Metanephros (tissue), 1 donor: ENCODE data around the gene TUBB1. TPM values are rescaled to one million over a fixed set of nuclear protein-coding genes. Genes with fewer than 3 reads are reported as not detected.

Experiments used
- total RNA-seq: library from RNA; depleted of rRNA; stranded (reverse); fragments of >200 nt; gene quantifications from one replicate; pipeline ENCODE4 v1.2.3, GENCODE V29; 2014

TUBB1 gene
- 5.8 TPM for total RNA-seq

DNA sequence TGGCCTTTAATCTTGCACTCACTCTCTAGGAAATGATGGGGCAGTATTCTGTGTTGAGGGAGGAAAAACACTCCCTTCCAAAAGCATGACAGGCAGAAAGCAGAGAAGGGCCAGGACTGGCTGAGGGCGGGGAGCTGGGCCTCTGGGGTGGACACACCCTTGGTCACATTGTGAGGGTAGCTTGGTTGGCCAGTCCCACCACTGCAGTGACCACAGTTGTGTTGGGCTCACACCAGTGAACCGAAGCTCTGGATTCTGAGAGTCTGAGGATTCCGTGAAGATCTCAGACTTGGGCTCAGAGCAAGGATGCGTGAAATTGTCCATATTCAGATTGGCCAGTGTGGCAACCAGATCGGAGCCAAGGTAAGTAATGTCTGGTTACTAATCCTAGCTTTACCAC is at the start of gene TUBB1:
TSS of gene TUBB1 (plus strand) at position 213 of the 400 bp plus-strand sequence. CDS start at position 307, 94 bp downstream.

DNA sequence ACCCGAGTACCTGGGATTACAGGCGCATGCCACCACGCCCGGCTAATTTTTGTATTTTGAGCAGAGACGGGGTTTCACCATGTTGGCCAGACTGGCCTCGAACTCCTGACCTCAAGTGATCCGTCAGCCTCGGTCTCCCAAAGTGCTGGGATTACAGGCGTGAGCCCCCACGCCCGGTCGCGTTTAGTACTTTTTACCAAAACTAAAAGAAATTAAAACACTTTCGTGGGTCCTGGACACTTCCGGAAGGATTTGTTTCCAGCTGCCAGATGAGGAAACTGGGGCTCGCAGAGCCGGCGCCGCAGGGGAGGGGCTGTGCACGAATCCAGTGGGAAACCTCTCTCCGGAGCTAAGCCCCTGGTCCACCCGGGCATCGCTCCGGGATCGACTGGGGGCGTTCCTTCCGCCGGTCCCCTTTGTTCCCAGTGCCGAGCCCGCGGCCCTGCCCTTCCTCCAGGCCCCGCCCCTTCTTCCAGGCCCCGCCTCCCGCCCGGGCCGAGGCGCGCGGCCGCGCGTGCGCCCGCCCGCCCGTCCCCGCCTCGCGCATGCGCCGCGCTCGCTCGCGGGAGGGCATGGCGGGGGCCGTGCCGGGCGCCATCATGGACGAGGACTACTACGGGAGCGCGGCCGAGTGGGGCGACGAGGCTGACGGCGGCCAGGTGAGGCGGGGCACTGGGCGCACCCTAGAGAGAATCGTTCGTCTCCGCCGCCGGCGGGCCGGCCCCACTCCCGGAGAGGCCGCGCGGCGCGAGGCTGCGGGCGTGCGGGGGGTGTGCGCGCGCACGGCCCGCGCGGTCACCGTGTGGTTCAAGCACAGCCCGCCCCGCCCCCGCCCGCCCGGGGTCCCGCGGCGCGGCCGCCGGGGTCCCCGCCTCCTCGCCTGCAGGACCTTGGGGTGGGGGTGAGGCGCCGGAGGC is 38.3 kb upstream of the TUBB1 start, which contains the start of gene NELFCD:
TSS of gene NELFCD (plus strand) at position 546 of the 917 bp plus-strand sequence. CDS start at position 600, 54 bp downstream.

GRCh38 chr20:59006864-59007664 is 12.2 kb upstream of the TUBB1 start, which contains the start of gene CTSZ:
Gene CTSZ, minus strand, starts transcription at chr20:59007254. Its CDS starts 126 bp downstream, at chr20:59007128.

DNA sequence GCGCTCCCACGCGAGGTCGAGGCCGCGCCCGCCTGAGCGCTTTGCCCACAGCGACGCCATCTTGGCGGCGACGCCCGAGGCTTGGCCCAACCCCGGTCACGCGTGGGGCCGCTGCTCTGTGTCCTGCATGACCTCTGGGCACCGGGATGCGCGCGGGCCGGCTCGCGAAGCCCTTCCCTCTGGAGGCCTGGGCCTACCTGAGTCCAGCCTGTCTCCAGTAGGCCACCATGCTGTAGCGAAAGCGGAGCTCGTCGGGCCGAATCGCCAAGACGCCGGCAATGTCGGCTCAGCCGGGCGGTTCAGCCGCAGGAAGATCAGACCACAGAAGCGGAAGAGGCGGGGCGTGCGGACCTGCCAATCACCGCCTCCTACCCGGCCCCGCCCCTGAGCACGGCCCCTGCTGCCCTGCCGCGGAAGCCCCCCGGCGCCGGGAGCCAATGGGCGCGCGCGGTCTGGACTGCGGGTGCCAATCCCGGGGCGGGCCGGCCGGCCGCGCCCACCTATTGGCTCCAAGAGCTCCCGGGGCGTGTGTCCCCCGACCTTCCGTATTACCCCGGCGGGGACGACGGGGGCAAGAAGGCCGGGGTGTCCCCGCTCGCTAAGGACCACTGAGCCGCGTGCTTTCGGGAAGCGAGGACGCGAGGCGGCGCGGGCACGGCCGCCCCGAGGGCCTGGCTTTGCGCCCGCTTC is 12.9 kb downstream of the TUBB1 start, which contains the start of gene ATP5F1E:
TSS of gene ATP5F1E (minus strand) at position 313 of the 690 bp plus-strand sequence. CDS start at position 229, 84 bp downstream.

DNA sequence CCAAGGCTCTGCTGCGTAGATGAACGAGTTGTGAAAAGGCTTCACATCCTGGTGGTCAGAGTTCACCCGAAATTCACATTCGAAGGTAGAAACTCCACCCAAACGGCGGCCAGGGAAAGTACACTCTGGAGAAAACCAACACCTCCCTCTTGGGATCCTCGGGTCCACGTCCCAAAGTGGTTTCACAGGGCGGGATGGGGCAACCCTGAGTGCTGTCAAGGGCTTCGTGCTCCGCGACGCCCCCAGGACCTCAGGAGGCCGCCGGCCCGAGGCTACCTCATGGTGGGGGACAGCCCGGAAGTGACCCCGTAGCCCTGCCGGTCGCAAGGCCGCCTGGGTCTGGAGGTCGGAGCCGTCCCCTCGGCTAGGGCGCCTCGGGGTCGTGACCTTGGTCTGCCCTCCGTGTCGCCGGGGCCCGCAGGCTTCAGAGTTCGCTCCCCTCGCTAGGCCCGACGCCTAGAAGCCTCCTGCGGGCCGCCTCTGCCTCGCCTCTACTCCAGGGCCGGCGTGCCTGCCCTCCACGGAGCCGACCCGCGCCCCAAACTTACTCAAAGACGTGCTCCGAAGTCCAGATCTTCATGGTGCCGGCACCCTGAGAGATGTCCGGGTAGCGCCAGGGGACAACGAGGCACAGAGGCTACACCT is 23.0 kb downstream of the TUBB1 start, which contains the start of gene PRELID3B:
TSS of gene PRELID3B (minus strand) at position 636 of the 645 bp plus-strand sequence. CDS start at position 580, 56 bp downstream.

Other genes starting within 250 kb of the TUBB1 start
- 2.6 TPM for gene GNAS-AS1, start 168.5 kb upstream of the TUBB1 start, total RNA-seq
- 1,201 TPM for gene GNAS, start 166.7 kb upstream of the TUBB1 start, total RNA-seq
- 79.3 TPM for gene NELFCD, start 38.2 kb upstream of the TUBB1 start, total RNA-seq
- gene CTSZ, start 12.2 kb upstream of the TUBB1 start, total RNA-seq: 90.0 TPM
- gene ATP5F1E, start 12.9 kb downstream of the TUBB1 start, total RNA-seq: 27.4 TPM
- 53.0 TPM for gene PRELID3B, start 23.4 kb downstream of the TUBB1 start, total RNA-seq
- gene ZNF831, start 144.4 kb downstream of the TUBB1 start, total RNA-seq: 0.35 TPM